GM12875 (cell line): ENCODE data around the gene CBARP.

ENCODE experiments used
- H3K4me3 ChIP-seq: one replicate; pipeline ENCODE4 v1.5.1; 2011; ENCODE audit warnings: low read depth, low read length, control low read depth
- CTCF ChIP-seq: IDR thresholded peaks from 2 replicates; pipeline ENCODE4 v1.5.1; 2011; ENCODE audit warnings: low read depth, mild to moderate bottlenecking, control low read depth, inconsistent platforms, low read length, moderate library complexity, borderline replicate concordance; ENCODE audit not compliant: insufficient read depth

CBARP gene

GRCh38 chr19:1278713-1279660, 41.2 kb upstream of the CBARP start:
- H3K4me3 ChIP-seq: no peak overlapping the region
- TF ChIP-seq CTCF: no peak

GRCh38 chr19:1278074-1278473, 40.3 kb upstream of the CBARP start:
- no peak for TF ChIP-seq CTCF
- no peak overlapping the region for H3K4me3 ChIP-seq

- TF ChIP-seq CTCF: no peak
Observed at GRCh38 chr19:1277061-1277460, 39.3 kb upstream of the CBARP start.

GRCh38 chr19:1276628-1277022, 38.8 kb upstream of the CBARP start:
- H3K4me3 ChIP-seq: peak overlapping the region; percentile 79
- TF ChIP-seq CTCF: no peak

More at GRCh38 chr19:1277061-1277460, 39.3 kb upstream of the CBARP start:
- no peak overlapping the region for H3K4me3 ChIP-seq

GRCh38 chr19:1275976-1276627, 38.3 kb upstream of the CBARP start:
- peak overlapping the region; percentile 79 for H3K4me3 ChIP-seq
- no peak for TF ChIP-seq CTCF

GRCh38 chr19:1275260-1275975, 37.6 kb upstream of the CBARP start, which contains the start of gene FAM174C:
Gene FAM174C, plus strand, starts transcription at chr19:1275530. Its CDS starts 20 bp downstream, at chr19:1275550.
- no peak for TF ChIP-seq CTCF
- H3K4me3 ChIP-seq: peak within 1 kb of the TSS; percentile 79
